ENCODE measurements around the gene BTBD1. TPM values are rescaled to one million over a fixed set of nuclear protein-coding genes. Genes with fewer than 3 reads are reported as not detected.
A peak's percentile ranks its signal among the peaks of the same experiment; 100 is the strongest.

The BTBD1 gene
- total and polyA plus RNA-seq, 9 donors = 24.3 to 85.5 (median 44.4) TPM

GRCh38 chr15:83057696-83058376 is 9.2 kb downstream of the BTBD1 start:
- peak in 4 of 5 donors; percentile 35 to 48 (median 40) for DNase-seq
- WGBS, 3 donors = 4 to 14% (median 12%) methylated on average over 7 of the region's 7 CpGs
- Histone ChIP-seq H3K9me3 (no peaks in the 10 kb centered on the region), H3K4me3 (no peak overlapping the region), H3K4me1 (ENCODE audit: insufficient read depth) (peaks cover 13% of the 10 kb centered on the region), H3K27ac (no peak overlapping the region), H3K27me3 (no peaks in the 10 kb centered on the region), H3K36me3 (no peaks in the 10 kb centered on the region)
- intact Hi-C loops (cut with DNase I) = no loop called here
- TF ChIP-seq POLR2A (IDR thresholded peaks at IDR 0.05) (no peak), CTCF (IDR thresholded peaks at IDR 0.05) (no peak), EP300 (IDR thresholded peaks at IDR 0.05) (no peak)

- Histone ChIP-seq H3K4me3 (no peak overlapping the region), H3K36me3 (no peaks in the 10 kb centered on the region), H3K27ac (no peak overlapping the region), H3K27me3 (no peaks in the 10 kb centered on the region), H3K4me1 (ENCODE audit: insufficient read depth) (peaks cover 9% of the 10 kb centered on the region), H3K9me3 (no peaks in the 10 kb centered on the region)
- intact Hi-C loops (cut with DNase I) = no loop called here
- no peak for DNase-seq
- WGBS, 3 donors = 65 to 81% (median 70%) methylated on average over 1 of the region's 1 CpG
- no peak for TF ChIP-seq CTCF (IDR thresholded peaks at IDR 0.05)
- no peak for TF ChIP-seq EP300 (IDR thresholded peaks at IDR 0.05)
- no peak for TF ChIP-seq POLR2A (IDR thresholded peaks at IDR 0.05)
These were observed 10.1 kb downstream of the BTBD1 start for GRCh38 chr15:83057002-83057401.

- peaks cover 5% of the 10 kb centered on the region for H3K4me1 ChIP-seq (ENCODE audit: insufficient read depth)
- no peaks in the 10 kb centered on the region for H3K36me3 ChIP-seq
- no peaks in the 10 kb centered on the region for H3K27me3 ChIP-seq
- no peaks in the 10 kb centered on the region for H3K9me3 ChIP-seq
- DNase-seq = no peak
- no peak overlapping the region for H3K4me3 ChIP-seq
- no peak for TF ChIP-seq POLR2A (IDR thresholded peaks at IDR 0.05)
- TF ChIP-seq CTCF (IDR thresholded peaks at IDR 0.05) = no peak
- no peak for TF ChIP-seq EP300 (IDR thresholded peaks at IDR 0.05)
- H3K27ac ChIP-seq = no peak overlapping the region
- intact Hi-C loops (cut with DNase I) = no loop called here
These were observed 13.9 kb downstream of the BTBD1 start for GRCh38 chr15:83053151-83053550.

GRCh38 chr15:83046558-83047127 is 20.4 kb downstream of the BTBD1 start:
- DNase-seq = no peak
- intact Hi-C loops (cut with DNase I) = no loop called here
- no peak overlapping the region for H3K27ac ChIP-seq
- WGBS, 3 donors = 44 to 47% (median 46%) methylated on average over 3 of the region's 3 CpGs
- H3K4me3 ChIP-seq = no peak overlapping the region
- H3K9me3 ChIP-seq = no peaks in the 10 kb centered on the region
- no peaks in the 10 kb centered on the region for H3K36me3 ChIP-seq
- TF ChIP-seq EP300 (IDR thresholded peaks at IDR 0.05) = no peak
- TF ChIP-seq POLR2A (IDR thresholded peaks at IDR 0.05) = no peak
- TF ChIP-seq CTCF (IDR thresholded peaks at IDR 0.05) = no peak
- no peaks in the 10 kb centered on the region for H3K4me1 ChIP-seq (ENCODE audit: insufficient read depth)
- no peaks in the 10 kb centered on the region for H3K27me3 ChIP-seq
